ENCODE data around the gene BNIP3.

Gene BNIP3

GRCh38 chr10:131935260-131935659, 46.5 kb downstream of the BNIP3 start (continued):
- TF ChIP-seq ZNF791 (tag by site-specific recombination; IDR thresholded peaks at IDR 0.05) (no peak), MEIS1 (CRISPR knock-in tag; IDR thresholded peaks at IDR 0.05; ENCODE audit: borderline replicate concordance) (no peak), PRDM10 (tag by site-specific recombination; IDR thresholded peaks at IDR 0.05) (no peak)

GRCh38 chr10:131934769-131935168, 47.0 kb downstream of the BNIP3 start:
- CTCF ChIA-PET = no interaction called here
- POLR2A ChIA-PET = no interaction called here

DNA sequence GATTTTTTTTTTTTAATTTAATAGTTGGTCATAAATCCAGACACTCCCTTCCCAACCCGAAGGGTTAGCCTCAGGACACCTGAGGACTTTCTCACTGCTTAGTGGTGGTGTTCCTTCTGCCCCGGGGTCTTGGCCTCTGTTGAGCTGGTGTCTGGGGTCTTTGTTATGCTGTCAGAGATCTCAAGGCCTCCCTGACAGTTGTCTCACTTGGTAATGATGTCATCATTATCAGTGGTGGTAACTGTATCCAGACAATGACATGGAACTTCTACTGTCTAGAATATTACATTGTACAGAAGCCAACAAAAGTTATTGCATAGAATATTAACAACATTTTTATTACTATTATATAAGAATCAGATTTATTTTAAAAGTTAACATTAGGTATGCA, 48.0 kb downstream of the BNIP3 start:
- POLR2A ChIA-PET = no interaction called here
- peaks cover 4 to 44% of the 10 kb centered on the region in 2 experiments; a peak in 2 of 3 replicates for H3K36me3 ChIP-seq (ENCODE audit: control insufficient read depth in 2 of 2, insufficient read depth in 1 of 2, low read length in 2 of 2)
- H3K4me3 ChIP-seq (ENCODE audit: low read depth, low read length) = no peak overlapping the region
- H3K27ac ChIP-seq (ENCODE audit: extremely low read depth, low read depth, low read length) = no peak overlapping the region
- 0 out of 2 replicates have a peak, but pooled peaks cover under 1% of the 10 kb centered on the region for H3K4me1 ChIP-seq (ENCODE audit: control insufficient read depth, insufficient read depth, low read length)
- CTCF ChIA-PET = interaction anchor here (0.7 kb wide), 1 partner anchor 34 kb away, joined by 5 read pairs; no protein-coding TSS in a partner anchor
- TF ChIP-seq ZNF600 (tag by site-specific recombination; IDR thresholded peaks at IDR 0.05) (peak; percentile 45; the same call in 1 of the 2 replicates), GLIS1 (tag by site-specific recombination; IDR thresholded peaks at IDR 0.05) (0 out of 2 replicates have a peak, but pooled peaks have one; percentile 12), GLI4 (tag by site-specific recombination; IDR thresholded peaks at IDR 0.05) (no peak), ZBTB21 (tag by site-specific recombination; IDR thresholded peaks at IDR 0.05) (0 out of 2 replicates have a peak, but pooled peaks have one; percentile 18), ZSCAN30 (tag by site-specific recombination; IDR thresholded peaks at IDR 0.05) (peak; percentile 47; the same call in 1 of the 2 replicates), ZNF626 (tag by site-specific recombination; IDR thresholded peaks at IDR 0.05) (no peak), ZNF629 (tag by site-specific recombination; IDR thresholded peaks at IDR 0.05) (peak; percentile 83)
- TF ChIP-seq, protein P1, sequence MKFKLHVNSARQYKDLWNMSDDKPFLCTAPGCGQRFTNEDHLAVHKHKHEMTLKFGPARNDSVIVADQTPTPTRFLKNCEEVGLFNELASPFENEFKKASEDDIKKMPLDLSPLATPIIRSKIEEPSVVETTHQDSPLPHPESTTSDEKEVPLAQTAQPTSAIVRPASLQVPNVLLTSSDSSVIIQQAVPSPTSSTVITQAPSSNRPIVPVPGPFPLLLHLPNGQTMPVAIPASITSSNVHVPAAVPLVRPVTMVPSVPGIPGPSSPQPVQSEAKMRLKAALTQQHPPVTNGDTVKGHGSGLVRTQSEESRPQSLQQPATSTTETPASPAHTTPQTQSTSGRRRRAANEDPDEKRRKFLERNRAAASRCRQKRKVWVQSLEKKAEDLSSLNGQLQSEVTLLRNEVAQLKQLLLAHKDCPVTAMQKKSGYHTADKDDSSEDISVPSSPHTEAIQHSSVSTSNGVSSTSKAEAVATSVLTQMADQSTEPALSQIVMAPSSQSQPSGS (tag by site-specific recombination; IDR thresholded peaks at IDR 0.05; ENCODE audit: low read depth) = peak; percentile 94
- no peaks in the 10 kb centered on the region for H3K9me3 ChIP-seq (ENCODE audit: control insufficient read depth, insufficient read depth, low read depth, low read length)

More at GRCh38 chr10:131934769-131935168, 47.0 kb downstream of the BNIP3 start:
- no peak overlapping the region for H3K27ac ChIP-seq (ENCODE audit: extremely low read depth, low read depth, low read length)
- H3K4me1 ChIP-seq (ENCODE audit: control insufficient read depth, insufficient read depth, low read length) = no peaks in the 10 kb centered on the region
- no peaks in the 10 kb centered on the region for H3K9me3 ChIP-seq (ENCODE audit: control insufficient read depth, insufficient read depth, low read depth, low read length)
- TF ChIP-seq, protein P2, sequence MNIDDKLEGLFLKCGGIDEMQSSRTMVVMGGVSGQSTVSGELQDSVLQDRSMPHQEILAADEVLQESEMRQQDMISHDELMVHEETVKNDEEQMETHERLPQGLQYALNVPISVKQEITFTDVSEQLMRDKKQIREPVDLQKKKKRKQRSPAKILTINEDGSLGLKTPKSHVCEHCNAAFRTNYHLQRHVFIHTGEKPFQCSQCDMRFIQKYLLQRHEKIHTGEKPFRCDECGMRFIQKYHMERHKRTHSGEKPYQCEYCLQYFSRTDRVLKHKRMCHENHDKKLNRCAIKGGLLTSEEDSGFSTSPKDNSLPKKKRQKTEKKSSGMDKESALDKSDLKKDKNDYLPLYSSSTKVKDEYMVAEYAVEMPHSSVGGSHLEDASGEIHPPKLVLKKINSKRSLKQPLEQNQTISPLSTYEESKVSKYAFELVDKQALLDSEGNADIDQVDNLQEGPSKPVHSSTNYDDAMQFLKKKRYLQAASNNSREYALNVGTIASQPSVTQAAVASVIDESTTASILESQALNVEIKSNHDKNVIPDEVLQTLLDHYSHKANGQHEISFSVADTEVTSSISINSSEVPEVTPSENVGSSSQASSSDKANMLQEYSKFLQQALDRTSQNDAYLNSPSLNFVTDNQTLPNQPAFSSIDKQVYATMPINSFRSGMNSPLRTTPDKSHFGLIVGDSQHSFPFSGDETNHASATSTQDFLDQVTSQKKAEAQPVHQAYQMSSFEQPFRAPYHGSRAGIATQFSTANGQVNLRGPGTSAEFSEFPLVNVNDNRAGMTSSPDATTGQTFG (tag by site-specific recombination; IDR thresholded peaks at IDR 0.05; ENCODE audit: borderline replicate concordance) = no peak
- TF ChIP-seq ZNF2 (tag by site-specific recombination; IDR thresholded peaks at IDR 0.05) (no peak), ZNF610 (tag by site-specific recombination; IDR thresholded peaks at IDR 0.05; ENCODE audit: borderline replicate concordance) (no peak), SCRT2 (tag by site-specific recombination; IDR thresholded peaks at IDR 0.05) (no peak), ZNF626 (tag by site-specific recombination; IDR thresholded peaks at IDR 0.05) (no peak), ZNF223 (tag by site-specific recombination; IDR thresholded peaks at IDR 0.05) (no peak)
- H3K36me3 ChIP-seq (ENCODE audit: control insufficient read depth in 2 of 2, insufficient read depth in 1 of 2, low read length in 2 of 2) = peaks cover 4 to 52% of the 10 kb centered on the region in 2 experiments; a peak in 2 of 3 replicates
- H3K4me3 ChIP-seq (ENCODE audit: low read depth, low read length) = no peak overlapping the region

Measured in HEK293 (cell line).